GM23338 (cell line): ENCODE measurements around the gene SLC39A7. TPM values are rescaled to one million over a fixed set of nuclear protein-coding genes. Genes with fewer than 3 reads are reported as not detected.

Experiments used
- ATAC-seq: fragments of 200-7000 bp; cut with Tn5 transposase; 3 replicates; pipeline ENCODE4 v1.9.1; 2020
- DNase-seq: peaks from one replicate; pipeline ENCODE4 v3.0.0-alpha.2; 2015; ENCODE audit warnings: low spot score
- H2AFZ ChIP-seq: fragments of 200-600 bp; sonication (generic); 2 replicates; pipeline ENCODE4 v1.8.0; 2016; ENCODE audit warnings: antibody characterized with exemption, mild to moderate bottlenecking, moderate library complexity
- H3F3A ChIP-seq: fragments of 200-600 bp; sonication (generic); replicated peaks from 2 replicates; pipeline ENCODE4 v1.8.0; 2017; ENCODE audit warnings: antibody characterized with exemption, mixed run types, low read depth
- H3K27ac ChIP-seq: fragments of 200-600 bp; sonication (generic); 2 replicates; pipeline ENCODE4 v1.6.1; 2016; ENCODE audit warnings: low read depth
- H3K27me3 ChIP-seq: fragments of 200-600 bp; sonication (generic); 2 replicates; pipeline ENCODE4 v1.8.0; 2016; ENCODE audit warnings: mild to moderate bottlenecking, mixed run types, moderate library complexity; ENCODE audit not compliant: insufficient read depth
- H3K36me3 ChIP-seq: fragments of 200-600 bp; sonication (generic); 2 replicates; pipeline ENCODE4 v1.8.0; 2016; ENCODE audit warnings: mild to moderate bottlenecking; ENCODE audit not compliant: insufficient read depth
- H3K4me1 ChIP-seq: fragments of 200-600 bp; sonication (generic); 2 replicates; pipeline ENCODE4 v1.8.0; 2016; ENCODE audit warnings: mild to moderate bottlenecking, moderate library complexity; ENCODE audit not compliant: insufficient read depth
- H3K4me2 ChIP-seq: fragments of 200-600 bp; sonication (generic); 2 replicates; pipeline ENCODE4 v1.7.1; 2017; ENCODE audit warnings: mixed run types
- H3K4me3 ChIP-seq: fragments of 200-600 bp; sonication (generic); 2 replicates; pipeline ENCODE4 v1.6.1; 2016; ENCODE audit warnings: mixed run types
- H3K79me2 ChIP-seq: fragments of 200-600 bp; sonication (generic); replicated peaks from 2 replicates; pipeline ENCODE4 v1.8.0; 2017; ENCODE audit warnings: mild to moderate bottlenecking; ENCODE audit not compliant: insufficient read depth
- H3K9me2 ChIP-seq: fragments of 200-600 bp; sonication (generic); 2 replicates; pipeline ENCODE4 v1.8.0; 2017; ENCODE audit not compliant: insufficient read depth
- H4K20me1 ChIP-seq: fragments of 200-600 bp; sonication (generic); replicated peaks from 2 replicates; pipeline ENCODE4 v1.8.0; 2017; ENCODE audit warnings: mild to moderate bottlenecking; ENCODE audit not compliant: insufficient read depth
- H3K27ac Mint-ChIP-seq: 2 replicates; pipeline ENCODE4 v1.8.0; 2020; ENCODE audit warnings: inconsistent platforms, mild to moderate bottlenecking, moderate library complexity, mixed read lengths
- H3K27me3 Mint-ChIP-seq: 3 replicates; pipeline ENCODE4 v1.8.0; 2022; ENCODE audit warnings: low read depth, mild to moderate bottlenecking, moderate library complexity, mixed read lengths, inconsistent platforms; ENCODE audit not compliant: insufficient read depth, poor library complexity
- H3K36me3 Mint-ChIP-seq: 3 replicates; pipeline ENCODE4 v1.8.0; 2021; ENCODE audit warnings: low read depth, mild to moderate bottlenecking, inconsistent platforms, moderate library complexity, mixed read lengths
- H3K4me1 Mint-ChIP-seq: 3 replicates; pipeline ENCODE4 v1.8.0; 2020; ENCODE audit warnings: mild to moderate bottlenecking, inconsistent platforms, mixed read lengths
- H3K4me3 Mint-ChIP-seq: 3 replicates; pipeline ENCODE4 v1.8.0; 2021; ENCODE audit warnings: moderate library complexity, mild to moderate bottlenecking, inconsistent platforms, mixed read lengths
- H3K9me3 Mint-ChIP-seq: 3 replicates; pipeline ENCODE4 v1.8.0; 2020; ENCODE audit warnings: moderate library complexity, mild to moderate bottlenecking, inconsistent platforms, mixed read lengths
- CREB1 ChIP-seq: fragments of 250-450 bp; sonication (Bioruptor Pico); IDR thresholded peaks from 2 replicates; pipeline ENCODE4 v1.5.0; 2020; ENCODE audit warnings: low read depth, mild to moderate bottlenecking, moderate library complexity
- EZH2 ChIP-seq: fragments of 200-600 bp; sonication (generic); IDR thresholded peaks from one replicate; pipeline ENCODE4 v1.8.0; 2017; ENCODE audit warnings: antibody characterized with exemption, mild to moderate bottlenecking, low read depth; ENCODE audit not compliant: unreplicated experiment
- EZH2phosphoT487 ChIP-seq: fragments of 200-600 bp; sonication (generic); IDR thresholded peaks from one replicate; pipeline ENCODE4 v1.8.1; 2018; ENCODE audit warnings: antibody characterized with exemption; ENCODE audit not compliant: unreplicated experiment
- JUNB ChIP-seq: IDR thresholded peaks from one replicate; pipeline ENCODE4 v1.6.1; 2016; ENCODE audit warnings: antibody characterized with exemption; ENCODE audit not compliant: unreplicated experiment
- NANOG ChIP-seq: IDR thresholded peaks from 2 replicates; pipeline ENCODE4 v1.6.1; 2016; ENCODE audit warnings: antibody characterized with exemption, borderline replicate concordance
- POLR2AphosphoS5 ChIP-seq: IDR thresholded peaks from 2 replicates; pipeline ENCODE4 v1.6.1; 2016; ENCODE audit warnings: antibody characterized with exemption, low read depth
- STAT1 ChIP-seq: IDR thresholded peaks from one replicate; pipeline ENCODE4 v1.6.1; 2016; ENCODE audit warnings: antibody characterized with exemption; ENCODE audit not compliant: unreplicated experiment
- ZNF114 ChIP-seq: fragments of 250-450 bp; sonication (Bioruptor Pico); IDR thresholded peaks from 2 replicates; pipeline ENCODE4 v1.5.0; 2020; ENCODE audit warnings: mild to moderate bottlenecking, moderate library complexity
- ZNF331 ChIP-seq: fragments of 250-450 bp; sonication (Bioruptor Pico); IDR thresholded peaks from 2 replicates; pipeline ENCODE4 v1.5.0; 2020; ENCODE audit warnings: low read depth, mild to moderate bottlenecking, moderate library complexity
- ZNF462 ChIP-seq: fragments of 250-450 bp; sonication (Bioruptor Pico); IDR thresholded peaks from 2 replicates; pipeline ENCODE4 v1.5.0; 2020; ENCODE audit warnings: mild to moderate bottlenecking, moderate library complexity
- polyA plus RNA-seq: library from polyadenylated mRNA; unstranded; fragments of >200 nt; fragmentation: Nextera tagmentation; extraction: Ambion mirVana; gene quantifications from 2 replicates; pipeline ENCODE4 v1.2.1, GENCODE V29; 2016
- total RNA-seq: library from RNA; depleted of rRNA; stranded (reverse); fragments of >200 nt; shearing (Covaris generic); gene quantifications from 2 replicates; pipeline ENCODE4 v1.2.3, GENCODE V29; 2014
- TF ChIP-seq, protein P1 (sequence below): IDR thresholded peaks from one replicate; pipeline ENCODE4 v1.6.1; 2018; ENCODE audit warnings: antibody characterized with exemption; ENCODE audit not compliant: unreplicated experiment
- TF ChIP-seq, protein P2 (sequence below): IDR thresholded peaks from 2 replicates; pipeline ENCODE4 v1.6.1; 2016; ENCODE audit warnings: antibody characterized with exemption
- TF ChIP-seq, protein P3 (sequence below), 2 experiments: fragments of 200-600 bp in 1 of 2; sonication (generic) in 1 of 2; conservative IDR thresholded peaks; 2 replicates each; pipeline versions ENCODE4 v1.5.1 to v1.6.1; 2016 to 2017; ENCODE audit warnings: antibody characterized with exemption in 2 of 2, low read depth in 2 of 2, mild to moderate bottlenecking in 2 of 2, moderate library complexity in 1 of 2

SLC39A7 gene
- total and polyA plus RNA-seq, 2 experiments from 2014 or later = 9.0 to 75.9 TPM

DNA sequence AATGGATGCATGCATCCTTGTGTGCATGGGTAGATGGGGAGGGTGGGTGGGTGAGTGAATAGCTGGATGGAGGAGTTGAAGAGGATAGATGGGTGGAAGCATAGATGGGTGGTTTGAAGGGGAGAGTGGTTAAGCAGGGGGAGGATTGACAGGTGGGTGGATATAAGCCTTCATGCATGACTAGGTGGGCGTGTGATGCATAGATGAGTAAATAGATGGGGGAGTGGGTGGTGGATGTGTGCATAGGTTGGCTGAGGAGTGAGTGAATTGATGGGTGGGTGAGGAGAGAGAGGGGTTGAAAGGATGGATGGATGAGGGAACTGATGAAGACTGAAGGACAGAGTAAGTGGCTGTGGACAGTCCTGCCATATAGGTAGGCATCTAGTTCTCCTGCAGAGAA lies 12.9 kb upstream of the SLC39A7 start:
- peaks cover 14% of the 10 kb centered on the region; the same call in 1 of the 2 replicates for H3K9me2 ChIP-seq
- Mint-ChIP-seq H3K4me1 (peaks cover 25% of the 10 kb centered on the region), H3K4me3 (no peak overlapping the region), H3K36me3 (no peaks in the 10 kb centered on the region; the same call in 2 of the 3 replicates), H3K9me3 (no peaks in the 10 kb centered on the region), H3K27ac (no peak overlapping the region), H3K27me3 (peaks cover 19% of the 10 kb centered on the region)
- H3K4me3 ChIP-seq = no peak overlapping the region
- TF ChIP-seq, protein P1, sequence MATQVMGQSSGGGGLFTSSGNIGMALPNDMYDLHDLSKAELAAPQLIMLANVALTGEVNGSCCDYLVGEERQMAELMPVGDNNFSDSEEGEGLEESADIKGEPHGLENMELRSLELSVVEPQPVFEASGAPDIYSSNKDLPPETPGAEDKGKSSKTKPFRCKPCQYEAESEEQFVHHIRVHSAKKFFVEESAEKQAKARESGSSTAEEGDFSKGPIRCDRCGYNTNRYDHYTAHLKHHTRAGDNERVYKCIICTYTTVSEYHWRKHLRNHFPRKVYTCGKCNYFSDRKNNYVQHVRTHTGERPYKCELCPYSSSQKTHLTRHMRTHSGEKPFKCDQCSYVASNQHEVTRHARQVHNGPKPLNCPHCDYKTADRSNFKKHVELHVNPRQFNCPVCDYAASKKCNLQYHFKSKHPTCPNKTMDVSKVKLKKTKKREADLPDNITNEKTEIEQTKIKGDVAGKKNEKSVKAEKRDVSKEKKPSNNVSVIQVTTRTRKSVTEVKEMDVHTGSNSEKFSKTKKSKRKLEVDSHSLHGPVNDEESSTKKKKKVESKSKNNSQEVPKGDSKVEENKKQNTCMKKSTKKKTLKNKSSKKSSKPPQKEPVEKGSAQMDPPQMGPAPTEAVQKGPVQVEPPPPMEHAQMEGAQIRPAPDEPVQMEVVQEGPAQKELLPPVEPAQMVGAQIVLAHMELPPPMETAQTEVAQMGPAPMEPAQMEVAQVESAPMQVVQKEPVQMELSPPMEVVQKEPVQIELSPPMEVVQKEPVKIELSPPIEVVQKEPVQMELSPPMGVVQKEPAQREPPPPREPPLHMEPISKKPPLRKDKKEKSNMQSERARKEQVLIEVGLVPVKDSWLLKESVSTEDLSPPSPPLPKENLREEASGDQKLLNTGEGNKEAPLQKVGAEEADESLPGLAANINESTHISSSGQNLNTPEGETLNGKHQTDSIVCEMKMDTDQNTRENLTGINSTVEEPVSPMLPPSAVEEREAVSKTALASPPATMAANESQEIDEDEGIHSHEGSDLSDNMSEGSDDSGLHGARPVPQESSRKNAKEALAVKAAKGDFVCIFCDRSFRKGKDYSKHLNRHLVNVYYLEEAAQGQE = no peak
- TF ChIP-seq EZH2phosphoT487 (no peak), EZH2 (no peak), JUNB (no peak), STAT1 (no peak), ZNF331 (CRISPR knock-in tag) (no peak), CREB1 (CRISPR knock-in tag) (no peak), ZNF114 (CRISPR knock-in tag) (no peak), ZNF462 (CRISPR knock-in tag) (no peak), POLR2AphosphoS5 (no peak), NANOG (no peak)
- TF ChIP-seq, protein P2, sequence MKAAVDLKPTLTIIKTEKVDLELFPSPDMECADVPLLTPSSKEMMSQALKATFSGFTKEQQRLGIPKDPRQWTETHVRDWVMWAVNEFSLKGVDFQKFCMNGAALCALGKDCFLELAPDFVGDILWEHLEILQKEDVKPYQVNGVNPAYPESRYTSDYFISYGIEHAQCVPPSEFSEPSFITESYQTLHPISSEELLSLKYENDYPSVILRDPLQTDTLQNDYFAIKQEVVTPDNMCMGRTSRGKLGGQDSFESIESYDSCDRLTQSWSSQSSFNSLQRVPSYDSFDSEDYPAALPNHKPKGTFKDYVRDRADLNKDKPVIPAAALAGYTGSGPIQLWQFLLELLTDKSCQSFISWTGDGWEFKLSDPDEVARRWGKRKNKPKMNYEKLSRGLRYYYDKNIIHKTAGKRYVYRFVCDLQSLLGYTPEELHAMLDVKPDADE = no peak
- TF ChIP-seq, protein P3, sequence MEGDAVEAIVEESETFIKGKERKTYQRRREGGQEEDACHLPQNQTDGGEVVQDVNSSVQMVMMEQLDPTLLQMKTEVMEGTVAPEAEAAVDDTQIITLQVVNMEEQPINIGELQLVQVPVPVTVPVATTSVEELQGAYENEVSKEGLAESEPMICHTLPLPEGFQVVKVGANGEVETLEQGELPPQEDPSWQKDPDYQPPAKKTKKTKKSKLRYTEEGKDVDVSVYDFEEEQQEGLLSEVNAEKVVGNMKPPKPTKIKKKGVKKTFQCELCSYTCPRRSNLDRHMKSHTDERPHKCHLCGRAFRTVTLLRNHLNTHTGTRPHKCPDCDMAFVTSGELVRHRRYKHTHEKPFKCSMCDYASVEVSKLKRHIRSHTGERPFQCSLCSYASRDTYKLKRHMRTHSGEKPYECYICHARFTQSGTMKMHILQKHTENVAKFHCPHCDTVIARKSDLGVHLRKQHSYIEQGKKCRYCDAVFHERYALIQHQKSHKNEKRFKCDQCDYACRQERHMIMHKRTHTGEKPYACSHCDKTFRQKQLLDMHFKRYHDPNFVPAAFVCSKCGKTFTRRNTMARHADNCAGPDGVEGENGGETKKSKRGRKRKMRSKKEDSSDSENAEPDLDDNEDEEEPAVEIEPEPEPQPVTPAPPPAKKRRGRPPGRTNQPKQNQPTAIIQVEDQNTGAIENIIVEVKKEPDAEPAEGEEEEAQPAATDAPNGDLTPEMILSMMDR (conservative IDR thresholded peaks at IDR 0.05; ENCODE audit: low read depth in 2 of 2) = no peak
- no peak overlapping the region for H3K4me2 ChIP-seq
- DNase-seq (no peak), ATAC-seq (no peak)
- H4K20me1 ChIP-seq = no peaks in the 10 kb centered on the region
- H3F3A ChIP-seq = no peaks in the 10 kb centered on the region
- H3K27me3 ChIP-seq = peaks cover 25% of the 10 kb centered on the region
- no peaks in the 10 kb centered on the region for H3K36me3 ChIP-seq
- H3K4me1 ChIP-seq = peaks cover 11% of the 10 kb centered on the region
- H3K79me2 ChIP-seq = no peaks in the 10 kb centered on the region
- no peak overlapping the region for H3K27ac ChIP-seq
- H2AFZ ChIP-seq = no peak overlapping the region
